Activated naive CD4-positive, alpha-beta T cell treated with Interleukin-2 at 50 U/mL for 16 hours (primary cell): Measurements from ENCODE around the gene COL5A2.

Experiments used
- DNase-seq: peaks from one replicate; pipeline ENCODE4 v3.0.0-alpha.2; 2020

Gene COL5A2

GRCh38 chr2:189179570-189179950, at the start of gene COL5A2:
TSS of gene COL5A2 (minus strand) at chr2:189179761. CDS start at chr2:189179604, 157 bp downstream.
- no peak for DNase-seq

GRCh38 chr2:189226017-189226416, 46.5 kb upstream of the COL5A2 start:
- no peak for DNase-seq

GRCh38 chr2:189225032-189225431, 45.5 kb upstream of the COL5A2 start:
- no peak for DNase-seq

GRCh38 chr2:189222468-189223105, 43.0 kb upstream of the COL5A2 start:
- no peak for DNase-seq

- no peak for DNase-seq
Measured at GRCh38 chr2:189221811-189222467, 42.4 kb upstream of the COL5A2 start.

GRCh38 chr2:189218236-189218635, 38.7 kb upstream of the COL5A2 start:
- no peak for DNase-seq

GRCh38 chr2:189217541-189217940, 38.0 kb upstream of the COL5A2 start:
- no peak for DNase-seq

- no peak for DNase-seq
Measured at GRCh38 chr2:189217051-189217450, 37.5 kb upstream of the COL5A2 start.

GRCh38 chr2:189214484-189214883, 34.9 kb upstream of the COL5A2 start:
- DNase-seq, result no peak

- DNase-seq, result no peak
Measured at GRCh38 chr2:189213250-189213649, 33.7 kb upstream of the COL5A2 start.

- DNase-seq, result no peak
Measured at GRCh38 chr2:189210250-189211087, 30.9 kb upstream of the COL5A2 start.

- DNase-seq, result no peak
Measured at GRCh38 chr2:189208254-189208653, 28.7 kb upstream of the COL5A2 start.

GRCh38 chr2:189204322-189204941, 24.9 kb upstream of the COL5A2 start:
- no peak for DNase-seq

GRCh38 chr2:189203177-189203799, 23.7 kb upstream of the COL5A2 start:
- DNase-seq, result no peak

- DNase-seq, result no peak
Measured at GRCh38 chr2:189199797-189200196, 20.2 kb upstream of the COL5A2 start.

- no peak for DNase-seq
Measured at GRCh38 chr2:189192766-189193165, 13.2 kb upstream of the COL5A2 start.

- DNase-seq, result no peak
Measured at GRCh38 chr2:189191766-189192165, 12.2 kb upstream of the COL5A2 start.

- no peak for DNase-seq
Measured at GRCh38 chr2:189190685-189191084, 11.1 kb upstream of the COL5A2 start.

- no peak for DNase-seq
Measured at GRCh38 chr2:189188115-189188805, 8.7 kb upstream of the COL5A2 start.

- no peak for DNase-seq
Measured at GRCh38 chr2:189183170-189183569, 3.6 kb upstream of the COL5A2 start.

- no peak for DNase-seq
Measured at GRCh38 chr2:189181706-189182105, 2.1 kb upstream of the COL5A2 start.
